Stimulated activated CD8-positive, alpha-beta memory T cell treated with anti-CD3 and anti-CD28 coated beads, Interleukin-15, amount 100 ng/mL, for 24 hours (primary cell): ENCODE results near the gene KRTAP22-1.

ENCODE experiments used
- DNase-seq: peaks from one replicate; pipeline ENCODE4 v3.0.0-alpha.2; 2020; ENCODE audit warnings: low read depth

Gene KRTAP22-1

DNA sequence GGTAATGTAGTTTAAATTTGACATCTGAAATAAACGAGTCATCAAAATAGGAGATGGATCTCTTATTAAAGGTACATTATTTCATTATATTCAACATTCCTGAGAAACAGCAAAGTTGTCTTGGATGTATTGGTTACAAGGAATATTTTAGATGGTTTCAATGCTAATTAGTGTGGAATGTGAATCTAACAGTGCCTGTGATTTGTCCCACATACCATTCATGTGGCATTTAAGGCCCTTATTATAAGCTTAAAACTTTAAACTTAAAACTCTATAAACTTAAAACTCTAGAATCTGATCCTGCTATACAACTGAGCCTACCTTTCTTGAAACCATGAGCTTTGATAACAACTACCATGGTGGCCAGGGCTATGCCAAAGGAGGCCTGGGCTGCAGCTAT, at the start of gene KRTAP22-1:
Gene KRTAP22-1 (plus strand): TSS at position 301 of the 400 bp plus-strand sequence.
- DNase-seq = no peak

- no peak for DNase-seq
Measured at GRCh38 chr21:30552782-30553181, 48.1 kb upstream of the KRTAP22-1 start.

DNA sequence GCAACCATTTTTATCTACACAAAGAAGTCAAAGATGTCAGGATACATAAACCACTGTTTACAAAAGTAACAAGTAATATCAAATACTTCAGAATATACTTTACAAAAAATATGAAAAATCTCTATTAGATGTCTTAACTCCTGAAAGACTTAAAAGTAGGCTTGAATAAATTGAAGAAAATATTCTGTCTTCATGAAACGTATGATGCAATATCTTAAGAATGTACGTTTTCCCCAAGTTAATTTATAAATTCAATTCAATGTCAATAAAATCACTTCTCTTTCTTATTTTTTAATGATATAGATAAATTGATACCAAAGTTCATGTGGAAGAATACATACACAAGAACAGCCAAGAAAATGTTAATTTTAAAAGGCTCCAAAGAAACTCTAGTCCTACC, 45.8 kb upstream of the KRTAP22-1 start:
- DNase-seq = no peak

DNA sequence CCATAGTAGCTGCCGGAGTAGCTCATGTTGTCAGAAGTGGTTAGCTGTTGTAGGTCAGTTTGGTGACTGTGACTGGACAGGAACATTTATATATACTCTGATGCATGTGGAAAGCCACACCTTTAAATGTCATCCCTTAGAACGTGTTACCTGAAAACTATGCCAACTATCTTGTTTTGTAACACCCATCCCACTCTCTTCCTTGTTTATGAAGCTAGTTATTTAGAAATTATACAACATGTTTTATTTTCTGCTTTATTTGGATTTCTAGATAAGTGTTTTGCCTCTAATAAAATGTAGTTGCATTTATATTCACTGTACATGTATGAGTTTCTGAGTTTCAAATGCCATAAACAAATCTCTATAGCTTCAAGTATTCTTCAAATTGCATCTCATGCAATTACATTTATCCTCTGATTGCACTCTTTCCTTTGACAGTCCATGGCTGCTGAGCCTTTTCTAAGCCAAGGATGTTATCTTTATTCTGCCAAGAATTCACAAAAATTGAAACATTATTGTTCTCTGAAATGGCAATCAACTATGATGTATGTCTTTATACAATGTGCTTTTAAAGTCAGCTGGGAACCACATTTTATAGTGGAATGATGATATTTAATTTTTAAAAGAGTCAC, 39.5 kb upstream of the KRTAP22-1 start, which contains the start of gene KRTAP19-7:
Gene KRTAP19-7 (minus strand): TSS at position 51 of the 632 bp plus-strand sequence. CDS start 25 bp downstream, at position 26.
- DNase-seq = no peak

DNA sequence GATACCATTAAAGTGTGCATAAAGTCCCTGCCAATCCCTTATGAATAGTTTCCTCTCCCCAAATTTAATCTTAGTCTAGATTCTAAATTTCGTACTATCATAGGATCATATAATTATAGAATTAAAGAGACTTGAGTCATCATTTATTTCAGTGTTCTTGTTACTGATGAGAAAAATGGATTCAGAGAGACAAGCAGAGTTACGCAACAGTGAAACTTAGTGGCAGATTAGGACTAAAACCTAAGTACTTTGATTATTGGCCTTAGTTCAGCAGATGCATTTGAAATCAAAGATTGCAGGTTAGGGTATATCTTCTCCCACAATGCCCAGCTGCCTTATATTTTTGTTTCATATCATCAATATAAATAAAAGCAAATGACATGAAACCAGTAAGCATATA, 38.9 kb upstream of the KRTAP22-1 start:
- DNase-seq = no peak

GRCh38 chr21:30563072-30563471, 37.8 kb upstream of the KRTAP22-1 start:
- DNase-seq = no peak

- no peak for DNase-seq
Measured at GRCh38 chr21:30563630-30564029, 37.3 kb upstream of the KRTAP22-1 start.

GRCh38 chr21:30567617-30568016, 33.3 kb upstream of the KRTAP22-1 start:
- DNase-seq = no peak

- DNase-seq = no peak
Measured at GRCh38 chr21:30577766-30578165, 23.1 kb upstream of the KRTAP22-1 start.

GRCh38 chr21:30579346-30579745, 21.5 kb upstream of the KRTAP22-1 start:
- no peak for DNase-seq

DNA sequence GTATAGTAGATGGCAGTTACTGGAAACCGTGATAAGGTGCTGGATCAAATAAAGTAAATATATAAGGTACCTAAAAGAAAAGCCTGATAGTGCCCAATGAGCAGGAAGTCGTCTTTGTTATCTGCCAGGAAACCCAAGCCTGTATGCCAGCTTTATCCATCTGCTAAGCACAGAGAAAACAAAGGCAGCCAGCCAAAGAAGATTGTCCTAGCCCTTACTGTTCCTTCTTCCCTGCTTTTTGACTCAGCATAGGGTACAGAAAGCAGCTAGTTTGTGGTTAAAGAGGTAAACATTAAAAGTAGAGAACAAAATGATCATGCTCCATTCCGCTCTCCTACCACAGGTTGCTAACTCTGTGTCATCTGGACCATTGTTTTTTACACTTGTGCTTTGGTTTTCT, 20.8 kb upstream of the KRTAP22-1 start:
- DNase-seq = no peak

- no peak for DNase-seq
Measured at GRCh38 chr21:30582870-30583269, 18.0 kb upstream of the KRTAP22-1 start.

GRCh38 chr21:30590297-30590696, 10.6 kb upstream of the KRTAP22-1 start, which contains the start of gene KRTAP22-2:
Gene KRTAP22-2, minus strand, starts transcription at chr21:30590397.
- no peak for DNase-seq

DNA sequence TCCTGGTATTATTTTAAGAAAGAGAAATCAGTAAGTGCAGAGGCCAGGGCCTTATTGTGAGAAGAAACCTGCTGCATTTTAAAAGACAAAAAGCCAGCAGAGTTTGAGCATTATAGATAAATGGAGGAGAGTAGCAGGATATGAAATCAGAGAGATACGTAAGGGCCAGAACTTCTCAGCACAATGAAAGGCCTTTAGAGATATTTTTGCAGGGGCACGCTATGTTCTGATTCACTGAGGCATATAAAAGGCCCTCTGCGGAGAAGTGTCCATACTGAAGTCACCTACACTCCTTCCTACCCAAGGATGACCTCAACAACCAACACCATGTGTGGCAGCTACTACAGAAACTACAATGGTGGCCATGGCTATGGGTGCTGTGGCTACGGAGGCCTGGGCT, 8.7 kb upstream of the KRTAP22-1 start, which contains the start of gene KRTAP6-3:
Gene KRTAP6-3 (plus strand): TSS at position 301 of the 400 bp plus-strand sequence. CDS start 6 bp downstream, at position 307.
- no peak for DNase-seq

DNA sequence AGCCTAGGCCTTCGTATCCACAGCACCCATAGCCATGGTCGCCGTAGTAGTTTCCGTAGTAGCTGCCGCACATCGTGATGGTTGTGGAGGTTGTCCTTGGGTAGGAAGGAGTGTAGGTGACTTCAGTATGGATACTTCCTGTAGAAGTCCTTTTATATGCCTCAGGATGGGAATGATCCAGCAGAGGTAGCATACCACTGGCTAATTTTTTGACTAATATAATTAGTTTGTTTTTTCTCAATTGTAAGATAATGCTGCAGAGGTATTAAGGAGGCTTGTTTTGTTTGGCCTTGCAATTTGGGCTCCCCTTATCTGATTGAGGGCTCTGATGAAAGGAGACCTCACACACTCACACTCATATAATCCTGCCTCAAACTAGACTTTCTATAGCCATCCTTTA, 2.1 kb upstream of the KRTAP22-1 start, which contains the start of gene KRTAP6-2:
Gene KRTAP6-2 (minus strand): TSS at position 101 of the 400 bp plus-strand sequence. CDS start 28 bp downstream, at position 73.
- DNase-seq = no peak

DNA sequence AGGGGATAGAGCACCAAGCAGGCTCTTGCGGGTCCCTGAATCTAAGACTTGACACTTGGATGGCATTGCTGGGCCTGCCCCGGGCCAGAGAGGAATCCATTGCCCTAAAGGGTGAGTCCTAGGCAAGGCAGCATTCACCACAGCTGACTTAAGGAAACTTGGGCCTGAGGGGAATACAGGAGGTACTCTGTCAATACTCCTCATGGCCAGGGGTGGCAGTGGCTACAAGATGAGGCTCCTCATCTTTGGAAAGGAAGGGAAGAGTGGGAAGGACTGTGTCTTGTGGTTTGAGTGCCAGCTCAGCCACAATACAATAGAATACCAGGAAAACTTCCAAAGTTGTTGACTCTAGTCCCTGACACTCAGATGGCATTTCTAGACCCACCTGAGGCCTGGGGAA, 5.1 kb downstream of the KRTAP22-1 start:
- DNase-seq = no peak

DNA sequence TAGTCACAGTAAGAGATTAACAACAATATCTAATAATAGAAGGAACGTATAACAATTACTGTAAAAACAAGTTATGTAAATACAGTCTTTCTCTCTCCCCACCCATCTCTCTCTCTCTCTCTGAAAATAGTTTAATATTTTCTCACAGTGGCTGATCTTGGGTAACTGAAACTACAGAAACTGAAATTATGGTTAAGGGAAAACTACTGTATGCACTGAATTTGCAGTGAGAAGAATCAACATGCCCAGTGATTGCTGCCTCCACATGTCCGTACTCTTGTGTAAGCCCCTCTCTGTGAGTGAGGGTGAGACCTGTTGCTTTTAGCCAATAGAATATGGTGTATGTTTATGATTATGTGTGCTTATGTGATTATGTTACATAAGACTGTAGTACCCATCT, 11.2 kb downstream of the KRTAP22-1 start:
- no peak for DNase-seq

- no peak for DNase-seq
Measured at GRCh38 chr21:30613836-30614235, 12.9 kb downstream of the KRTAP22-1 start, which contains the start of gene KRTAP6-1. Gene KRTAP6-1, minus strand, starts transcription at chr21:30613930. Its CDS starts 26 bp downstream, at chr21:30613904.

- no peak for DNase-seq
Measured at GRCh38 chr21:30615199-30615598, 14.3 kb downstream of the KRTAP22-1 start.

- no peak for DNase-seq
Measured at GRCh38 chr21:30616125-30616524, 15.2 kb downstream of the KRTAP22-1 start, which contains the start of gene KRTAP20-1. Gene KRTAP20-1, plus strand, starts transcription at chr21:30616425. Its CDS starts 30 bp downstream, at chr21:30616455.

DNA sequence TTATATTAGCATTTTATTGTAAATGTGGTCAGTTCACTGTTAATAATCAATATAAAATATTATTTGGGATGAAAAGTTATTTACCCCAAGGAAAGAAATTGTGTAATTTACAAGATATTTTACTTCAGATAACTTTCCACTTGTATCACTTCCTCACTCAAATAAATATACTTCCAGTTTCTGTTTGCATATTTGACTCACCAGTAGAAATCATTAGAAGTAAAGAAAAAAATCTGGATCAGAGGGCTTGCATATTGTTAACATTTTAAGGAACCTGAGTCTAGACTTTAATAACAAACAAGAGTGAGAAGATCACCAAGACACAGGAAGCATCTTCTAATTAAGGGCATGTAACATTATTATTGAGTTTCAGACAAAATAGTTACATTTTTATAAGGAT, 19.2 kb downstream of the KRTAP22-1 start:
- no peak for DNase-seq

- DNase-seq = no peak
Measured at GRCh38 chr21:30620522-30620921, 19.6 kb downstream of the KRTAP22-1 start, which contains the start of gene KRTAP20-4. Gene KRTAP20-4, plus strand, starts transcription at chr21:30620627.

DNA sequence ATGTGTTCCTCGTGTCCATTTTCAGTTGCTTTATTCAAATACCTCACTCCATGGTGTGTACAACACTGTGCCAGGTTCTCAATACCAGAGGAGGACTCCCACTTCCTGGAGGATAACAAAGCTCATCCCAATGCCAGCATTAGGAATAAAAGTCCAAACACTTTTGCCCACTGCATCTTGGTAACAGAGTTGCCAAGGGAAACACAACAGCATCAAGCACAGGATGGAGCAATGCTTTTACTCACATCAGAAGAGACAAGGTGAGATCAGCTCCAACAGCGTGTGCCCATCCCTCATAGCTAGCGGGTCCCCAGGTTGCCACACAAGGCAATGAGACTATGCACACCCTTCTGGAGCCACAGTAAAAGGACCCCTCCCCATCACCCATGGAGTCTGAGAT, 22.5 kb downstream of the KRTAP22-1 start:
- DNase-seq = no peak
